NCI-H1092 treated with DMSO at 0.1 percent for 48 hours (cell line): ENCODE data around the gene DAZAP1.

Experiments
- DNase-seq: peaks from one replicate; lab custom pipeline; 2025; lab: John Stamatoyannopoulos, UW

Gene DAZAP1

DNA sequence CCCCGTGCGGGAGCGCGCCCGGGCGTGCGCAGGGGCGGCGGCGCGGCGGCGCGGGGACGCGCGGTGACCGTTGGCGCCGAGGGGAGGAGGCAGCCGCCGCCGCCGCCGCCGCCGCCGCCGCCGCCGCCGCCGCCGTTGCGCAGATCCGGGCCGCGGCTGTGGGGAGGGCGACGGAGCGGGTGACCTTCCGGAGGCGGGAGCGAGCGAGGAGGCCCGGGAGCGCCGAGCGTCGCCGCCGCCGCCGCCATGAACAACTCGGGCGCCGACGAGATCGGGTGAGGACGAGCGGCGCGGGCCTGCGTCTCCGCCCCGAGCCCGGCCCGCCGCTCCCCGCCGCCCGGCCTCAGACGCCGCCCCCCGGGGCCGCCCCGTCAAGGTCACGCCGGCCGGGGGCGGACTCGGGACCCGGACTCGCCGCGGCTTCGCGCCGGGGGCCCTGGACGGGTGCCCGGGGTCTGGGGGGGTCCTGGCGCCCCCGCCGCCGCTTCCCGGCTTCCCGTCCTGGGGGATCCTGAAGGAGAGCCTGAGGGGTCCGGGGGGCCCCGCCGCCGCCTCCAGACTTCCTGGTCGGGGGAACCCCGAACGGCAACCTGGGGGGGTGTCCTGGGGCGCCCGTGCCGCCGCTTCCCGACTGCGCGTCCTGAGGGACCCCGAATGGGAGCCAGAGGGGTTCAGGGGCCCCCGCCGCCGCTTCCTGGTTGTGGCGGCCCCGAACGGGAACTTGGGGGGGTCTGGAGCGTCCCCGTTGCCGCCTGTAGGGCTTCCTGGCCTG lies at the start of gene DAZAP1:
DAZAP1 (plus strand) TSS at position 59 of the 772 bp plus-strand sequence; CDS start at position 247, 188 bp downstream.
- peak; percentile 59 for DNase-seq

DNA sequence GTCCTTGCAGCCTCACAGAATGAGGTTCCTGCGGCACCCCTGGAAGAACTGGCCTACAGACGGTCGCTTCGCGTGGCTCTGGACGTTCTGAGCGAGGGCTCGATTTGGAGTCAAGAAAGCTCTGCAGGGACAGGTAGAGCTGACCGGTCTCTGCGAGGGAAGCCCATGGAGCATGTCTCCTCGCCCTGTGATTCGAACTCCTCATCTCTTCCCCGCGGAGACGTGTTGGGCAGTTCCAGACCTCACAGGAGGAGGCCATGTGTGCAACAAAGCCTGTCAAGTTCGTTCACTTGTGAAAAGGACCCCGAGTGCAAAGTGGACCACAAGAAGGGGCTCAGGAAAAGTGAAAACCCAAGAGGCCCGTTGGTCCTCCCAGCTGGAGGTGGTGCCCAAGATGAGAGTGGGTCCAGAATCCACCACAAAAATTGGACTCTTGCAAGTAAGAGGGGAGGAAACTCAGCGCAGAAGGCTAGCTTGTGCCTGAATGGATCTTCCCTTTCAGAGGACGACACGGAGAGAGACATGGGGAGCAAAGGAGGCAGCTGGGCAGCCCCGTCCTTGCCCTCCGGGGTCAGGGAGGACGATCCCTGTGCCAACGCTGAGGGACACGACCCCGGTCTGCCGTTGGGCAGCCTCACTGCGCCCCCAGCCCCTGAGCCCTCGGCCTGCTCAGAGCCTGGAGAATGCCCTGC lies 47.1 kb upstream of the DAZAP1 start:
- no peak for DNase-seq

DNA sequence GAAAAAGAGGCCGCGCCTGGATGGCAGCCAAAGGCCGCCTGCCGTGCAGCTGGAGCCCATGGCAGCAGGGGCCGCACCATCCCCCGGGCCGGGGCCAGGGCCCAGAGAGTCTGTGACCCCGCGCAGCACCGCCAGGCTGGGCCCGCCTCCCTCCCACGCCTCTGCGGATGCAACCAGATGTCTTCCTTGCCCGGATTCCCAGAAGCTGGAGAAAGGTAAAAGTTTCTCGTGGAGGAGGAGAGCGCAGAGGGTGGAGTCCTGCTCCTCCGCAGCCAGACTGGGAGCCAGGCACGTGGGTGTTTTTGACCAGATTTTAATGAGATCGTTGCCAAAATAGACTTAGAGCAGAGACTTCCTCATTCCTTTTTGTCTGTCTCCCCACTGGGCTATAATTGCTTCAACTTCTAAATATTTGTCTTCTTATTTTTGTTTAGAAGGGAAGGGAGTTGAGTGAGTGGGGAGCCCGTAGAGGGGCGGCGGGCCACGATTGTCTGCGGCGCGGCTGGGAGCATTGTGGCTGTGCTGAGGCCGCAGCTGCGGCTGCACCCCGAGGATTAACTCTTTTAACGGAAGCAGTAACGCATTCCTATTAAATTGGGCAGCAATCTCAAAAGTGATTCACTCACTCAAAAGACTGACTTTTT lies 46.4 kb upstream of the DAZAP1 start:
- peak; percentile 55 for DNase-seq

DNA sequence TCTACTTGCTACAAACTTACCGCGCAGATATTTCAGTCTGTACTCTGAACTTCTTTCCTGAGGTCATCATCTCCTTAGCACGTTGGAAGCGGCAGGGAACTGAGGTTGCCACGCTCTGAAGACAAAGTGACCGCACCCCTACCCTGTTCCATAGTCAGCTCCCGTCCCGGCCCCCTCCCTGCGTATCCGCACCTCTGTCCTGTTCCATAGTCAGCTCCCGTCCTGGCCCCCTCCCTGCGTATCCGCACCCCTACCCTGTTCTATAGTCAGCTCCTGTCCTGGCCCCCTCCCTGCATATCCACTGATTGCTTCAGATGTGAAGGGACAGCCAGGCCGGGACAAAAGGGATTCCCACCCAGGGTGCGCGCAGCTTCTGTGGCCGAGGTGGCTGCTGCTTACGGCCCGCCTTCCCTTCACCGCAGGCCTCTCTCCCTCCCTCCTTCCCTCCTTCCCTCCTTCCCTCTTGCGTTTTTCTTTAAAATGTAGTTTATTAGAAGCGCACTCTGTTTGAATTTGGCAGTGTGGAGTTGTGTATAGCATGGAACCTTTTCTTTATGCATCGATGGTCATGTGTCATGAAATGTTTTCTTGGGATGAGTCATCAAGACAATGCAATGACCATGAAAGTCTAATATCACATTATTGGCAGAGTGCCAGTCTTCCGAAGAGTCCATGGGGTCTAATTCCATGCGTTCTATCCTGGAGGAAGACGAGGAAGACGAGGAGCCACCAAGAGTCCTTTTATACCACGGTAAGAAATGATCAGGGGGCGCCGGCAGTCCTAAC lies 45.6 kb upstream of the DAZAP1 start:
- DNase-seq, result no peak

DNA sequence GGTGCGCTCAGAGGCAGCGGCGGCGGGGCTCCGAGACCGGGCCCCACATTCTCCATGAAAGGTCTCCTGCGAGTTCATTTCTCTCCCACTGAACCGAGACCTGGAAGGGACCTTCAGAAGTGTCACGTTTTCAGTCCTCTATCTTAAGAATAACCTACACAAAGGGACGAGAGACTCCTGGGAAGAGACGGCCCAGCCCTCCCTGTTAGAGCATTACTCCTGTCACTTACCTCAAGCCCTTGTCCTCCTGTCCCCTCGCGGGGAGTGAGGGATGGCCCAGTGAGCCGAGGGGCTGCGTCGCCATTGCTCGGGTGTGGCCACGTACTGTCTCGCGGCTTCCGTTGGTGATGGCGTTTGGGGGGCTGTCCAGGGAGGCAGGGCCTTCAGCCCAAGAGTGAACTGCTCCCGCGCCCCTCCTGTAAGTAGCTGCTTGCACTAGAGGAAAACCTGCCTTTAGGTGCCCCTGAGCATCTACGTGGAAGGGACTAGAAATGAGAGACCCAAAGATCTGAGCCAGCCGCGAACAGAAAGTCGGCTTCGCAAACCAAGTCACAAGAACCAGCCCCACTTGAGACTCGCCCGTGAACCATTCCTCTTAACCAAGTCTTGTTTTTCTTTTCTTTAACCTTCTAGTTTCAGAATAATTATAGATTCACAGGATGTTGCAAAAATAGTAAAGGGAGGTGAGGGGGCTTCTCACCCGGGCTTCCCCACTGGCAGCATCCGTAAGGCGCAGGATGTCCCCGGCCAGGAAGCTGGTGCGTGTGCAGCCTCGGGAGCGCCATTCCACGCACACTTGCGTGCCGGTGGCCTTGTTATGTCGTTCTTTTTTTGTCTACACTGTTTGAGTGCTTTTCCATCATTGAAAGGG lies 44.8 kb upstream of the DAZAP1 start:
- DNase-seq, result no peak

DNA sequence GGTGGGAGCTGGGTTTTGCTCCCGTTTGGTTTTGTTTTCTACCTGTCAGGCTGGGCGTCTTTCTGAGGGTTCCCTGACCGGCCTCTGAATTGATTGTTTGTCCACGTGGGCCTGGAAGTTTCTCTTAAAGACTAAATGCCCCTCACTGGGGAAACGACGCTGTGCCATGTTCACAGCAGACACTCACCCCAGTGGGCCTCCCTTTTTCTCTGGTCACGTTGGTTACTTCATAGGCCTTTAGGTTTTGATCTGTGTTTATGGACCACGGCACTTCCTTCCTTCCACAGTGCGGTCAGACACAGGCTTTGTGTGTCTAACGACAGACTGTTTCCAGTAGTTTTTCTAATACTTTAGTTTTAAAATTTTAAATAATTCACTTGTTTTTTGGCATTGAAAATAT lies 43.8 kb upstream of the DAZAP1 start:
- DNase-seq, result no peak

DNA sequence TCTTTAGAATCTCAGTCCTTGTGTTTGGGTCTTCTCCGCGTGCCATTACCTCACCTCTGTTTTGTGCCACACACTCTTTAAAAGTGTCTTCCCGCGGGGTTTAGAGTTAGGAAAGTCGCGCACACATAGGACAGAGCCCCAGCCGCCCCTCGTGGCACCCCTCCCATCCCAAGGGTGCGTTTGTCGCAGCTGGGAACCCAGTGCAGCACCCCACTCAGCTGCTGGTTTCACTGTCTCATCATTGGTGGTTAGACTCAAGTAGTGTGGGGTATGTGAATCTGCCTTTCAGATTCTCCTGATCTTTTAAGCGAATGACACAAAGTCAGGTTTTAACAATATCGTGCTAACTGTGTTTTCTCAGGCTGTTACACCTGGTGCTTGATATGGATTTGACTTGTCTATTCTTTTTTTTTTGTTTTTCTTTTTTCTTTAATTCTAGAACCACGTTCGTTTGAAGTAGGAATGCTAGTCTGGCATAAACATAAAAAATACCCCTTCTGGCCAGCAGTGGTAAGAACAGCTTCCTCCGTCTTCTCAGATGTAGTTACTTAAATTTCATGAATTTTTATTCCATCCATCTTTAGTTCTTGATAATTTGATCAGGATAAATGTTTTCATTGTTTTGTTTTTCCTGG lies 43.2 kb upstream of the DAZAP1 start:
- no peak for DNase-seq

DNA sequence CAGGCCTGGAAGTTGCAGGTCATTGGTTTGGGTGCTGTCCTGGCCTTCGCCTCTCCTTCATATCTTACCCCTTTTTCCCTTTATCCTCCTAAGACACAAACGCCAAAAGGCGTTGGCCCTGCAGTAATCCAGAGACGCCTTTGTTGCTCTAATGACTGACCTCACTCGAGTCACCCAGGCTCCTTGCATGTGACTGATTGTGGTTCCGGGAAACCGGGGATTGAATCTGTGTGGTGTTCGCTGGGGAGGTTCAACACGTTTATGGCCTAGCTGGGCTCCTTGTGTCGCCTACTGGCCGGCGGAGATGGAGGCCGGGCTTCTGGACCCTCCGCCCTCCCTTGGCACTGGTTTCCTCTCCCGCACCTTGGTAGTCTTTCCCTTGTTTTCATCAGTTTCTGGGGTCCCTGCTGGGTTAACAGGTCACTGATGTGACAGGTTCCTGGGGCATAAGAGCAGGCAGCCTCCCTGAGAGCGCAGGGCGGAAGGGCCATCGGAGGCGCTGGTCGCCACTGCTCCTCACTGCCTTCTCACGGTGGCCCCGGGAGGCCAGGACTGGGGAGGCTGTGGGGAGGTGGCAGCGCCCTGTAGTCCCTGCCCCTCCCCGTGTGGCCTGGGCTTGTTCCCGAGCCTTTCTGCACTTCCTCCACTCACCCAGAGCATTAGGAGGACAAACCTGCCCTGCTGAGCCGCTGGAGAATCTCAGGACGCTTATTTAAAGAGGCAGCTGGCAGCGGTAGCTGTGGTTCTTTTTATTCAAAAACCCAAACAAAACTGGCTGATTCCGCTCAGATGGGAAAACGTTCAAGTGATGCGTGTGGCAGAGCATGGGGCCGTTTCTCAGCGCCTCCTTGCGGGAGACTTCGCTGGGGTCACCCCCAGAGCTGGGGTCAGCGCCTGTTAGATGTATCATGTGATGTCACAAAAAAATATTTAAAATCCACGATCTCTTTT lies 41.8 kb upstream of the DAZAP1 start:
- no peak for DNase-seq

DNA sequence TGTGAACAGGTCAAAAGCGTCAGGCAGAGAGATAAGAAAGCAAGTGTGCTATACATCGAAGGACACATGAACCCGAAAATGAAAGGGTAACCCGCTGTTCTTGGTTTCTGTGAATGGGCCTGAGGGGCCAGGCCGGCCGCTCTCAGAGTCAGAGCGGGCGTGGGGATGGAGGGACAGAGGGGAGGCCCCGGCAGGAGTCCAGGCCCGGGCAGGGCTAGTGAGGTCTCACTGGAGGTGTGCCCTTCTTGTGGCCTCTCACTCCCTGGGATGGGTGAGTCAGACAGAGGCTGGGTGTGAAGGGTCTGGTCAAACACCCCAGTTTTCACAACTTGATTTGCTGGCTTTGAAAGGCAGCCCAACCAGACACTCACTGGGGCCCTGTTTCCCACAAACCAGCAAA lies 41.1 kb upstream of the DAZAP1 start:
- no peak for DNase-seq

DNA sequence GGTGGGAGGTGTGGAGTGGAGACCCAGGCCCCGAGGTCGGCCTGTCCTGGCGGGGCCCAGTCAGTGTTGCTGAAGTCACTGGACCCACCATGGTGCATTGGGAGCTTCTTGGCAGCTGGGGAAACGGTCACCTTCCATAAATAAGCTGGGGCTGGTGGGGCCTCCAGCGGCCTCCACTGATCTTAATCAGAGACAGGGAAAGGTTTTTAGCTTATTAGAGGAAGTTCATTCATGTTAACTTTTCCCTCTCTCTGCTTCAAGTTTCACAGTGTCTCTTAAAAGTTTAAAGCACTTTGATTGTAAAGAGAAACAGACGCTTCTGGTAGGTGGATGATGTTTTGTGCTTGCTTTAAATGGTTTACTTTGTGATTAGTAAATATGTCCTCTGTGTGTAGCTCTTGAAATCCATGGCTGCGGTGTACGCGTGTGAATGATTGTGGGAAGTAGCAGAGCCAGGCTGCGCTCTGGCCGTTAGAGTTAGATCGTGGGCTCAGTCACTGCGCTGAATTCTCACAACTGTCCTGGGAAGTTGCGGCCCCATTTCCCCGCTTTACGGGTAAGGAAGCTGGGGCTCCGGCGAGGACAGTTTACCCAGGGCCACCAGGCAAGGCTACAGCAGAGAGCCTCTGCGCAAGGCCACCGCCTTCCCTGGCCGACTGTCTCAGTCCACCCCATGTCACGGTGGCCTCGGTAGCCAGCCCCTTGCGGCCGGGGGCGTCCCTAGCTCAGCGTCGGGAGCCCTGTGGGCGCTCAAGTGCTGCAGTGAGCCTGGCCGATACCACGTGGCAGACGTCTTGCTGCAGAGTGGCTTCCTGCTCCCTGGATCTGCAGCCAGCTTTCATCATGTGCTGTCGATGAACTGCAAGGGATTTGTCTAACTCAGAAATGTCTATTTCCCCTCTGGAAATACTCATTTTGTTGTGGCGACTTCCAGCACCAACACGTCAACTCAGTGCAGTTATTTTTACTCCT lies 40.2 kb upstream of the DAZAP1 start:
- DNase-seq, result no peak

DNA sequence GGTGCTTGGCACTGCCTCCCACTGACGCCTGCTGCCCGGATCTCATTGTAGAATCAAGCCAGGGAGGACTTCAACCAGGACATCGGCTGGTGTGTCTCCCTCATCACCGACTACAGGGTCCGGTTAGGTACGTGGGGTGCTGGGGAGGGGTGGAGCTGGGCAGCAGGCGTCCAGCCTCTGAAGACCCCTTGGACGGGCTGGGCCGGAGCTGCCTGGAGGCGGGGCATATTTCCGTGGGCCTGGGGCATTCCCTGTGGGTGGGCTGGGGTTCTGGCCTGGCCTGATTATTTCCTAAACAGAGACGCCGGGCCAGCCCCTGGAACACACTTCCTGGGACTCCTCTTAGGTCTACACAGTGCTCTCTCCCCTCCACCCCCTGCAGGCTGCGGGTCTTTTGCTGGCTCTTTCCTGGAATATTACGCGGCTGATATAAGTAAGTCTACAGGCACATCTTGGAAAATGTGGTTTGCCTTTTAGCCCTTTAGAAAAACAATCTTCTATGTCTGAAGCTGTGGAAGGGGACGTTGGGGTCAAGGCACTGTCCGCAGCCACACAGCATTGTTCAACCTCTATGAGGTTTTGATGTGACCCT lies 38.1 kb upstream of the DAZAP1 start:
- DNase-seq, result no peak

DNA sequence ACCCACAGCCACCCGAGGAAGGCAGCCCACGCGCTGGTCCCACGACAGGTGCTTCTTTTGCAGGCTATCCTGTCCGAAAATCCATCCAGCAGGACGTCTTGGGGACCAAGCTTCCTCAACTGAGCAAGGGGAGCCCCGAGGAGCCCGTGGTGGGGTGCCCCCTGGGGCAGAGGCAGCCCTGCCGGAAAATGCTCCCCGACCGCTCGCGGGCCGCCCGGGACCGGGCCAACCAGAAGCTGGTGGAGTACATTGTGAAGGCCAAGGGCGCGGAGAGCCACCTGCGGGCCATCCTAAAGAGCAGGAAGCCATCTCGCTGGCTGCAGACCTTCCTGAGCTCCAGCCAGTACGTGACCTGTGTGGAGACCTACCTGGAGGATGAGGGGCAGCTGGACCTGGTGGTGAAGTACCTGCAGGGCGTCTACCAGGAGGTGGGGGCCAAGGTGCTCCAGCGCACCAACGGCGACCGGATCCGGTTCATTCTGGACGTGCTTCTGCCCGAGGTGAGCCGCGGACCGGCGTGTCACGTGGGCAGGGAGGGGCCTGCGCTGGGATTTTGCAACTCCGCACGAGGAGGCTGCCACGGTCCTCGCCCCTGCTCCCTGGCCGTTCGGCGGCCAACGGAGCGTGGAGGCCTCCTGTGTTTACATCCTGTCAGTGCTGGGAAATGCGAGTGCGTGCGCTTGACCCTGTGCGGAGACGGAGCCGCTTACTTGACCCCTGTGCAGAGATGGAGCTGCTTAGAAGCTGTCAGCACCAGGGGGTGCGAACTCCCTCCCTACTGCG lies 36.6 kb upstream of the DAZAP1 start:
- no peak for DNase-seq

DNA sequence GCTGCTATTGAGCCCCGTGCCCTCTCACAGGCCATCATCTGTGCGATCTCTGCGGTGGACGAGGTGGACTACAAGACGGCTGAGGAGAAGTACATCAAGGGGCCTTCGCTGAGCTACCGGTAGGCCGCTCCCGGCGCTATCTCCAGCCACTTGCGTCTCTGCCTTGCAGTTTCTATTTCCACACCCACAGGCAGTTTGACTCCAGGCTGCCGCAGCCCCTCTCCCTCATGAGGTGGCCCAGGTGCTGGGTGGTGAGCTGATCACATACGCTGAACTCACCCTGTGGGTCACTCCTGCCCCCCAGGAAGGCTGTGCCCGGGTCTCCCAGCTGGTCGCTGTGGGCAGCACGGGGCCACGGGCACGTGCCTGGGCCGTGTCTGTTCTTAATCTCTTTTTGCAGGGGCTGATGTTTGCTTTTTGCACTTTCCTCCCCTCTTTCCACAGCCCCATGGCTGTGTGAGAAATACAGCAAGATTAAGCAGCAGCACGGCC lies 34.3 kb upstream of the DAZAP1 start:
- DNase-seq, result no peak

DNA sequence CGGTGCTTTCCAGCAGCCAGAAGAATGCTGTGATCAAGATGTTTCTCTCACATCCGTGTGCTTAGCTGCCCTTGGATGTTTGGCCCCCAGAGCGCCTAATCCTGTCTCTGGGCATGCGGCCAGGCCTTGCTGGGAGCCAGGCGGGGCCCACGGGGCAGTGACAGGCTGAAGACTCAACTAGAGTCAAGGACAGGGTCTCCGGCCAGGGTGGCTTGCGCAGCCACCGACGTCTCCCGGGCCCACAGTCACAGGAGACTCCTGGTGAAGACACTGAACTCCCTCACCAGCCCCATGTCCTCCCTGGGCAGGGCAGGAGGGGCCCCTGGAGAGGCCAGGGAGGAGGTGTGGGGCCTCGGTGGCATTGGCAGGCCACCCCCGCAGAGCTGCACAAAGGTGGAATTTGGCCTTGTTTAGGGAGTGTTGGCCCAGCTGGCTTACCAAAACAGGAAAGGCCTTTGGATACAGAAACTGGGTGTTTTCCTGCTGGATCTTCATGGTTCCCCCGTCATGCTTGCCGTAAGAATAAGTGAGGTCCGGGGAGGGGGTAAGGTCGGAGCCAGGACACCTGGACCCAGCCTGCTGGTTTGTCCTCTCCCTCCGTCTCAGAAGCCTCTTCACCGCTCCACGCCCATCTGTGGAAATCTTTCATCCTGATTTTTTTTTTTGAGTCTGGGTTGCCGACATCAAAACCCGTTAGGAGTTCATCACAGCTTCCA lies 33.7 kb upstream of the DAZAP1 start:
- DNase-seq, result no peak

DNA sequence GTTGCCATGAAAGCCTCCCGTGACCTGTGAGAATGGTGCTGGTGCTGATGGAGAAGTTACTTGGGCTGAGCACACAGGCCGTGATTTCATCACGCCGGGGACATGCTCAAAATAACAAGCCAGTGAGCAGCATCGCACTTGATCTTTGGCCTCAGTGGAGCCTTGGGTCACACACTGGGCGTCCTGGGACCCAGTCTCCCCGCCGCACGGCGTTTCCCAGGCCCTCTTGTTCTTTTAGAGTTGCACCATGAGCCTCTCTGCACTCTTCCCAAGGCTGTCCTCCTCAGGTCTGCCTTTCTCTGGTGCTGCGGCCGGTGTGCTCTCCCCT lies 33.2 kb upstream of the DAZAP1 start:
- DNase-seq, result no peak

DNA sequence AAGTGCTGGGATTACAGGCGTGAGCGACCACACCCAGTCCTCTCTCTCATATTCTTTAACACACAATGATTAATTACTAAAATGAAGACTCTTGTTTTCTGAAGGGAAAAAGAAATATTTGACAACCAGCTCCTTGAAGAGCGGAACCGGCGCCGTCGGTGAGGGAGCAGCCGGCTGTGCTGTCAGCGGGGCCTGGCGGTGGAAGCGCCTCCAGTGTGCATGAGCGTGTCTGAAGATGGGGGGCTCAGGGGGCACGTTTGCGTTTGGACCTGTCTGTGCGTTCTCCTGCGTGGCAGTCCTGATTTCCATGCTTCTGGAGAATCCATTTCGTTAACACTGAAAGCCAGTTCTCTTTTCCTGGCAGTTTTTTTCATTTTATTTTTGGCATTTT lies 31.0 kb upstream of the DAZAP1 start:
- DNase-seq, result no peak
